Measurements from ENCODE around the gene MCM3AP. TPM values are rescaled to one million over a fixed set of nuclear protein-coding genes. Genes with fewer than 3 reads are reported as not detected.

Gene MCM3AP
- total RNA-seq (2022; extraction: Qiagen RNA extraction), result 29.5 to 44.7 TPM (median 34.9 TPM) in 5 replicates

DNA sequence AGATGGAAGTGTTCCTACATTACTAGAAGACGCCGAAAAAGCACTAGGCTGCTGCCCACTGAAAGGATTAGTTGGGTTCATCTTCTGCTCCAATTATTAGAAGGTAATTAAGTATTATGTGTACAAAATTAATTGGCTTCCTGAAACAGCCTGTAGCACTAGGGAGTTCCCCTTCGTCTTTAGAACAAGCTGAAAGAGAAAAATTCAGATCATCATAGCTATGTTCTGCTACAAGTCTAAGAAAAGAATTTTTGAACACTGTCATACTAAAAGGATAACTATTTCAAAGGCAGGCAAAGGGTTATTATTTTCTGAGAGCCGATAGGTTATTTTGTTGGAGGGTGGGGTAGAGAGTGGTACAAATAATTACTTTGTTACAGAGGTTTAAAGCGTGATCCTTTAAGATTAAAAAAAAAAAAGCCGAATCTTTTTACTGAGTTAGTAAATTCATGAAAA lies at the start of gene MCM3AP:
Gene MCM3AP, minus strand, starts transcription at position 406 of the 456 bp plus-strand sequence. Its CDS starts 325 bp downstream, at position 81.

DNA sequence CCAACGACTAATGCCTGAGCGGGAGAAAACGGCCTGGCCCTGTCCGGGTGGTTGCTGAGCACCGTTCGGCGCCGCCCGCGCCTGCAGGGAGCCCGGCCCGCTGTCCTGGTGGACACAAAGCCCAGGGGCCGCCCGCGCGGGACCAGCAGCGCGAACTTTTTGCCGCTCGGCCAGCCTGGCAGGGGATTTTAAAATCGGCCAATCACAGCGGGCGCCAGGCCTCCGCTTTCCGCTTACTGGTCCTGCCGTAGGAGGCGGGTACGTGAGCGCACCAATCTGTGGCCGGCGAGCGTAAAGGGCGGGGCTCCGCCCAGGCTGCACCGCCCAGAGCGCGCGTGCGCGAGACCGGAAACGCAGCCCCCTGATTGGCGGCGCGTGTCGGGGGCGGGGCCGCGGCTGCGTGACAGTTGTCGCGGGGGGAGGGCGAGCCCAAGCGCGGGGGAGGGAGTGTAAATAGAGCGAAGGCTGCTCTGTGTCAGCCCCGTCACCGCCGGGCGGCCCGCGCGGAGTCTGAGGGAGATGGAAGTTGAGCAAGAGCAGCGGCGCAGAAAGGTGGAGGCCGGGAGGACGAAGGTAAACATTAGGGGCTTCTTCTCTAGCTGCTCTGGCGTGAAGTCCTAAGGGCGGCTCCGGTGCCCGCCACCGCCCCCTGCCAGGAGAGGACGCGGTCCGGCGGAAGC lies 38.4 kb upstream of the MCM3AP start, which contains the start of the genes C21orf58 and PCNT:
Gene C21orf58, minus strand, starts transcription at position 161 of the 680 bp plus-strand sequence. CDS start 1,132 bp downstream, outside the sequence.
Gene PCNT, plus strand, starts transcription at position 447 of the 680 bp plus-strand sequence. Its CDS starts 73 bp downstream, at position 520.

DNA sequence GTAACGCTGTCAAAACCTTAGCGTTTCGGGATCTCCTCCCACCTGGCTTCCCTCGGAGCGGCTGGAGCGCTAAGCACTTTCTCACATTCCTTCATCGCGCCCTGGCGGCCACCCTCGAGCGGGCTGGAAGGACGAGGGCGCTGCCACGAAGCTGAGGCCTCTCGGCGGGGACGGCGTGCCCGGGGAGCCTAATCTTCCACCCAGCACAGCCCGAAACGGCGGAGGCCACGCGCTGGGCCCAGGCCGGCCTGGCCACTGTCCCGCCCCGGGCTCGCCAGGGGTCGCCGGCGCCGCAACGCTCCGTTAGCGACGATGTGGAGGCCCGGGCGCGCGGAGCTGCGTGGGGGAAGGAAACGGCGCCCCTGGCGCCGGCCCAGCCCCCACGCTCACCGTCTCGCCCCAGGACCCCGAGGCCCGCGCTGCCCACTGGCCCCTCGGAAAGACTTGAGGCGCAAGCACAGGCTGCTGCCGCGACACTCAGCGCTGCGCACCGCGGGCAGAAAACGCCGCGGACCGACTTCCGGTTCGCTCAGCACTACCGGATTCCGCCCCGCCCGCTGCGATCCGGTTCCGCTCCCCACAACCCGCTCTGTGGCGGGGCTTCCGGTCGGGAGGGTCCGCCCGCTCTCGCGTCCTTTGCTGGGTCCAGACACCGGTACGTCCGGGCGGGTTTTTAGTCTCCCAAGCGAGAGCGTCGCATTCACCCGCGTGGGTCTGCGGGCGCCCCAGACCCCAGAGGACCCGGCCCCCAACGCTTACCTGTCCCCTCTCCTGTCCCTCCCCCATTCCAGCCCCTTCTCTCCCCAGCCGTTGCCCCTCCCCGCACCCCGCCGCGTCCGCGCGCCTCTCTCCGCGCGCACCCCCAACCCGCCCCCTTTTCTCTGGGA lies 593 bp upstream of the MCM3AP start, which contains the start of gene YBEY:
Gene YBEY, plus strand, starts transcription at position 582 of the 887 bp plus-strand sequence. CDS start 572 bp downstream, outside the sequence.

GRCh38 chr21:46228345-46229051 lies 56.9 kb downstream of the MCM3AP start, which contains the start of gene LSS:
LSS (minus strand) TSS chr21:46228774; CDS start chr21:46228745, 29 bp downstream.

Other genes starting within 250 kb of the MCM3AP start
- 15.4 to 17.5 TPM (median 17.0 TPM) in 5 replicates for gene COL6A2, start 187.5 kb downstream of the MCM3AP start, total RNA-seq (2022; extraction: Qiagen RNA extraction)
- gene FTCD, start 130.0 kb downstream of the MCM3AP start, total RNA-seq (2022; extraction: Qiagen RNA extraction), result not detected in 5 replicates
- 0.15 to 0.42 TPM (median 0.27 TPM) in 5 replicates for gene SPATC1L, start 101.2 kb downstream of the MCM3AP start, total RNA-seq (2022; extraction: Qiagen RNA extraction)
- gene LSS, start 56.8 kb downstream of the MCM3AP start, total RNA-seq (2022; extraction: Qiagen RNA extraction), result 11.3 to 15.7 TPM (median 15.0 TPM) in 5 replicates
- 23.5 to 30.8 TPM (median 26.6 TPM) in 5 replicates for gene YBEY, start 731 bp upstream of the MCM3AP start, total RNA-seq (2022; extraction: Qiagen RNA extraction)
- 2.6 to 5.7 TPM (median 4.7 TPM) in 5 replicates for gene C21orf58, start 38.3 kb upstream of the MCM3AP start, total RNA-seq (2022; extraction: Qiagen RNA extraction)
- gene PCNT, start 38.5 kb upstream of the MCM3AP start, total RNA-seq (2022; extraction: Qiagen RNA extraction), result 12.3 to 16.7 TPM (median 15.3 TPM) in 5 replicates
- gene DIP2A, start 173.3 kb upstream of the MCM3AP start, total RNA-seq (2022; extraction: Qiagen RNA extraction), result 9.3 to 13.5 TPM (median 11.2 TPM) in 5 replicates

Measured in A549 treated with Mapracorat at 1 μM for 4 hours (cell line).